Measurements from ENCODE around the gene SLC25A51.
A peak's percentile ranks its signal among the peaks of the same experiment; 100 is the strongest.
"Not testable (repeated sequence)": the region's sequence is repeated elsewhere in the genome, so short reads cannot be mapped to it uniquely, and the experiment has no call there.

The SLC25A51 gene

DNA sequence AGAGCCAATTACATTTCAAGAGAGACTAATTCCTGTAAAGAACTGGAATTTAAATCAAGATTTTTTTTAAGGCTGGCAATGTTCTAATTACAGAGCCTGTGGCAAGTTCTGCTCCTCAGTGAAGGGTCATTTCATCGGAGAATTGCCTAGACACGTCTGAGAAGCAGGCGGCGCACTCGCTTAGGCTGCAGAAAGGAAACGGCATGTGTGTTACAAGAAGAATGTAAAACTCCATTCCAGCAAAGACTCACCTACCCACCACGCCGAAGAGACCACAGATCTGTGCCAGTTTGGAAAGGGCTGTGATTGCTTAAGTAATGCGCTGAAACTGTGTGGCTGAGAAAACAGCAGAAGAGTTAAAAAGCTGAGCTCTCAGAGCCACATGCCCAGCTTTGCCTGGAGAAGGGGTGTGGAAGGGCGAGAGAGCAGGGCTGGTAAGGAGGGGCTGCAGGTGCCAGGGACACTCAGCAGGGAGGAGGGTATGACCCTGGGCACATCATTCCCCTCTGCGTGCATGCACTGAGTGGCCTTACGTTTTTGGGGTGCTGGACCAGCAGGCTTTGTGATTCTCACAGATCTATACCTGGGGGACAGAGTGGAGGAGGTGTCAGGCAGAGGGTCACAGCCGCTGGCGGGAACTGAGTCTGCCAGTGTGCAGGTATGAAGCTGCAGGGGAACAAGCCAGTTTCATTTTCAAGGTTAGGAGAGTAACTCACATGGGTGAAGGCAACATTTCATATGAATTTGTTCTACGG lies 17.8 kb upstream of the SLC25A51 start:
- DNase-seq = peak in 4 of 58 donors; percentile 14 to 34 (median 20)

- DNase-seq = no peak
These were observed 17.2 kb upstream of the SLC25A51 start for GRCh38 chr9:37921168-37921510.

DNA sequence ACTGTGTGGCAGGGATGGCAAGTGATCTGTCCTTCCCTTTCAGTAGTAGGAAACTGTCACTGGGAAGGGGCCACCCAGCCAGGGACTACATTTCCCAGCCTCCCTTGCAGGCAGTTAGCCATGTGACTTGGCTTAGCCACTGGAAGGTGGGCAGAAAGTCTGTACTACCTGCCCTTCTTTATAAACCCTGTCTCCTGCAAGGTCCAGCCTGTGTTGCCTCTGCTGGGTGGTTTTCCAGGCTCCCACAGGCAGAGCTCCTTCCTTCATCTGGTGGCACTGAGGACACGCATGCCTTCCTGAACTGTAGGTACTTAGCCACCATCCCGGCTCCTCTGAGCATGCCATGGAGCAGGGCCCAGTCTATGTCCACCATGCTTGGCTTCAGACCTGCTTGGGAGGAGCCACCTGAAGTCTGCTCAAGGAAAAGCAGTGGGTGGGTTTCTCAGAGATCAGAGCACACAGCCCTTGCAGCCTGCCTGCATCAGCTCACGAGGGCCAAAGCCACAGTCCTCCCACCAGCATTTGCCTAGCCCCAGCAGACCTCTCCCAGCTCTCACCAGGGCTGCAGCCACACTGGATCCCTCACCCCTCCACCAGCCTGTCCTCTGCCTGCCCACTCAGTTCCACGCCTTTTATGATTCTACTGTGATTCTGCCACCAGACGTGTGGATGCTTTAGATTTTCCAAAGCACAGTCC lies 16.7 kb upstream of the SLC25A51 start:
- no peak for DNase-seq

GRCh38 chr9:37919956-37920335 lies 16.0 kb upstream of the SLC25A51 start:
- no peak for DNase-seq

DNA sequence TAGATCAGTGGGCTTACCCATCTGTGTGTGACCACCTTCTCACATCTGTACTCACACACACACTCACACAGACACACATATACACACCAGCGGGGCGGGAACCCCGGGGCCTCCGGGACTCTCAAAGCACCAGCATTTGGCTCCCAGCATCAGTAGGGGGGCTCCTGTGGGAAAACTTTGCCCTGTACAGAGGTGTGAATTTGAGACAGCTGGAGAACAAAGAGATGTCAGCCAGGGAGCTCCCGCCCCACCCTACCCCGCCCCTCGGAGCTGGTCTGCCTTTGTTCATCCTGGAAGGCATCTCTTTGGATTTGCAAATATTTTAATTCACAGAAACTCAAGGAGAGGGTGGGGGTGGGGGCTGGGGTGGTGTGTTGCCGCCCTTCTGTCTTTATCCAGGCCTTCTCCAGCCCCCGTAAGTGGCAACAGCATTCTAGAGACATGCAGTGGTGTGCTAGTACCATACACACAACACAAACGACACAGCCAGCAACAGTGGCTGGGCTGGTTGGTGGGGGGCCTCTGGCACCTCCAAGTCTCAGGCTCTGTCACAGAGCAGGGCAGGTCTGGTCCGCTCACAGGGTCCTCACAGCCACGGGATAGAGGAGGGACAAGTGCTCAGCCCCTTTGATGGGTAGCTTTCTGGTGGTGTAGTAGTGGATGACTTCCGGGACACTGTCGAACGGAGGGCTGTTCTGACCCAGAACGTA lies 15.5 kb upstream of the SLC25A51 start:
- no peak for DNase-seq

DNA sequence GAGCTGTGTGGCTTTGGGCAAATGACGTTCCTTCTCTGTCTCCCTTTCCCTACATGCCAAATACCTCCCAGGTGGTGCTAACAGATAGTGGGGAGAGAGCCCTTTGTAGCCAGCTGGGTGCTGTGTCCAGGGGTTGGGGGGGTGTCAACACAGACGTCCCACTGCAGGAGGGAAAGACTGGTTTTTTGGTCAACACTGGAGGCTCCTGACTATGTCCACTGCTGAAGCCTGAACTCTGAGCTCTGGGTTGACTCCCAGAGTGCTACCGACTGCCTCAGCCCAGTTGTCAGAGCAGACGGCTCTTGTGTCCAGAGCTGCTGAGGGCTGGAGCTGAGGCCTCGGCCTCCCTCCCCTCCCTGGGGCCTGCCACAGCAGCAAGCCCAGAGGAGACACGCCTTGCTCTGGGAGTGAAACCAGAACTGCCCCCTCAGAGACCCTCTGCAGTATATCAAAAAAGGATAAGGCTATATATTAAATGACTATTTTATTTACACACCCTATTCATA lies 14.8 kb upstream of the SLC25A51 start:
- no peak for DNase-seq

DNA sequence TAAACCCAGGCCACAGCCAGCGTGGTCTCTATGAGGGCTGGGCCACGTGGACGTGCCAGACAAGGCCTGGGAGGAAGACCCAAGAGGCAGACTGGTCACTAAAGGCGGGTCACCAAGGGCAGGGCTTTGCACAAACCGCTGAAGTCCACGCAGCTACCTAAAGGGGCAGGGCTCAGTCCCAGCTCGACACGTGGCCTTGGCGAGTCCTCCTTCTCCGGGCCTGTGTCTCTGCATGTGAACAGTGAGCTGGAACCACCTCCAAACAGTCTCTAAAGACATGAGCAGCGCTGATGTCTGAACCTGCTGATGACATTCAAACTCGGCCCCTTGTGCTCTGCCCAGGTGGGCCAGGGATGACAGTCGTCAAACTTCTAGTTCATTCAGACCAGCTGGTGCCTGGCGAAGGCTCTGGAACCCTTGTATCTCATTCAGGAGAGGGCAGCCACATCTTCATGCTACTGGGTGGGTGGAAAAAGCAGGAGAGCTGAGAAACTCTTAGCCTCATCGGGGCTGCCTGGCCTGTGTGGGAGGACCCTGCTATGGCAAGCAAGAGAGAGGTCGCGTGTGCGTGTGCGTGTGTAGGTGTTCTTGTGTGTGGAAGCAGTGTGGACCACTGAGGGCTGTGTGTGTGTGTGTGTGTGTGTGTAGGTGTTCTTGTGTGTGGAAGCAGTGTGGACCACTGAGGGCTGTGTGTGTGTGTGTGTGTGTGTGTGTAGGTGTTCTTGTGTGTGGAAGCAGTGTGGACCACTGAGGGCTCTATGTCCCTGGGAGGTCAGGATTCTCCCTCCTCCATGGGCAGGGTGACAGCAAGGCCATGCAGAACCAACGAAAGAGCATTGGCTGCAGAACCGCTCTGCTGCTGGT lies 14.1 kb upstream of the SLC25A51 start:
- no peak for DNase-seq

DNA sequence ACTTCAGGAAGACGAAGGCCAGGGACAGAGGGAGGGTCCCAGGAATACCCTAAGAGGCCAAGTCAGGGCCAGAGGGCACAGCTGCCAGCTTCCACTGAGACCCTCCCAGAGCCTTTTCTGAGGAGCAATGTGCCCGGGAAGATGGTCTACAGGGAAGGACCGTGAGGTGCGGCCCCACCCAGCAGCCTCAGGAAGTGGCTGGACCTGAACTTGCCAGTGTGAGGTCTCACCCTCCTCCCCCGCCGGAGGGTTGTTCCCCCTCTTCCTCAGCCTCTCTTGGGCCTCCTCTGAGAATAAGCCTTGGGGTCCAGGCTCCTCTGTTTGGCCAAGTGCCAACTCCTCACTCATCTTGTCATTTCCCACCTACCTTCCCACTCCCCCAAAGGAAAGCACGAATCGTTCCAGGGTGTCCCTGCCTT lies 13.4 kb upstream of the SLC25A51 start:
- no peak for DNase-seq

GRCh38 chr9:37916471-37917312 lies 12.8 kb upstream of the SLC25A51 start:
- peak in 39 of 58 donors; percentile 17 to 79 (median 48) for DNase-seq

DNA sequence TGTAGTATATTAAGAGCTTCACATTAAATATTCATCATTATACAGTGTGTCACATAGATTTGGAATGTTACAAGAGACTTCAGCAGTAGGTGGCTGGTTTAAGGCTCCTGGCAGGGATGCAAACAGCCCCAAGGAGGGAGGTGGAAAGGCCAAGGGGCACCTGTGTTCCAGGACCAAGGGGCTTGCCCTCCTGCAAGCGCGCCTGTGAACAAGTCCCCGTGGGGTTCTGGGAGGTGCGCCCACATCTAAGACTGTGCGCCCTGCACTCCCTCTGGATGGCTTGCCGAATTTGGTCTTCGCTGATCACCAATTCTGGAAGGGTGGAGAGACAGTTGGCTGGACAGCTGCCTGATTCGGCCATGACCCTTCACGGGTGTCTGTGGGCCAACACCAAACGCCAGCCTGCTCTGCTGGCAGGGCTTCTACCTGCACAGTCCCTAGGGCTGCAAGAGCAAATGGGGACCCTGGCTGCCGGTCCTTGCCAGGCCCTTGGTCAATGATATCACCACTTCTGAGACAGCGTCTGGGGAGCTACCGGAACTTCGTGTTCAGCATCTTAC lies 12.1 kb upstream of the SLC25A51 start:
- DNase-seq = peak in 1 of 58 donors; percentile 54

GRCh38 chr9:37914701-37915358 lies 10.9 kb upstream of the SLC25A51 start:
- DNase-seq = no peak

DNA sequence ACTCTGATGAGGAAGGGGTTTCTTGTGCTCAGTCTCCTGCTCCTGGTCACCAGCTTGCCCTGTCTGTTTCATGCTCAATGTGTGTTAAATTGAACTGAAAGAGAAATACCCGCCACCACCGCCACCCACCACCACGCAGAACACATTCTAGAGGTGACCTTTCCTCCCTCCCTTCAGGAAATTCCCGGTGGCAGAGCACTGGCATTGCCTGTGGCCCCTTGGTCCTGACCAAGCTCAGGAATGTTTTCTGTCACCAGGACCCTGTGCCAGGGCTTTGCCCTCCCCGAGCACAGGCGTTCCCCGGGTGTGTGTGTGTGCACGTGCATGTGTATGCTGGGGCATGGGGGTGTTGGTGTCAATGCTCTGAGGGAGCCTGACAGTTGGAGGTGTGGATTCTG lies 10.2 kb upstream of the SLC25A51 start:
- no peak for DNase-seq

DNA sequence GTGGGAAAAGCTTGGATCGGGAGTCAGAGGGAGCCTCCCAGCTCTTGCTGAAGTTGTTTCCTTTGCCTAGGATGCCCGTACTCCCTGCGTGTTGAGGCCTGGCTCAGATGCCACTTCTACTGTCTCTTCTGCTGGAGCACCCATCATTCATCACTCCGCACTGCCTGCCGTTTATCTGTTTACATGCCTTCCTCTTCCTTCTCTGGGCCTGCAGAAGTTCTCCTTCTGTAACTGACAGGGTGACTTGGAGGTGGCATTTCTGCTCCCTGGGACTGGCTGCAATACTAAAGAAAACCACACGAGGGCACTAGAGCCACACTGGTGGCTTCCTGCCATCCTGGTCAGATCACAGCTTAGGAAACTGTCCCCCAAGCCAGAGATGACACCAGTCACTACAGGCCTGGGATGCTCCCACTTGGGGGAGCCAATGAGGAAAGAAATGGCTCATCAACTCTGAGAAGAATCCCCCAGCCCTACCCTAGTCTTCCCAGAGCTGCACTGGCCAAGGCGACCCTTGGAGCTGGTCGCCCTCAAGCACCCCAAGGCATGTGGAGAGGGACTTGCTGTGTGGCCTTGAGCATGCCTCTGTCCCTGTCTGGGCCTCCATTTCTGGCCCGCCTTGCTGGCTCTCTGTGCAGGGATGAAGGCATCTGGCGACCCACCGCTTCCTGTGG lies 9.7 kb upstream of the SLC25A51 start:
- DNase-seq = peak in 56 of 58 donors; percentile 45 to 93 (median 82)

DNA sequence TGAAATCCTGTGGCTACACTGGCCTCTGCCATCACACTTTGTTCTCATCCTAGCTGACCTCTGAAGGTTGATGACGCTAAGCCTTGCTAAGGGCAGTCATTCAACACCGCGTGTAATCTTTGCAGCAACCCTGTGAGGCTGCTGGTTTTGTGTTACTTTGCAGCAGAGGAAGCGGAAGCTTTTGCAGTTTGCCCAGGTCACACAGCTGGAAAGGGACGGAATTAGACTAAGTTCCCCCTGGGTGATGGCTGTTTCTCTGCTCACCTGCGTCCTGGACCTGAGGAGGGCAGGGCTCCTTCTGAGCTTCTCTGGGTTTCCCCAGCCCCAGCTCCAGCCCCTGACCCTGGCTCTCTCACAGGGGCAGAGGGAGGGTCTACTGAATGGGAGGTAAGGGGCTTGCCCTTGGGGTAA lies 7.3 kb upstream of the SLC25A51 start:
- no peak for DNase-seq

GRCh38 chr9:37910271-37910670 lies 6.3 kb upstream of the SLC25A51 start:
- DNase-seq = no peak

DNA sequence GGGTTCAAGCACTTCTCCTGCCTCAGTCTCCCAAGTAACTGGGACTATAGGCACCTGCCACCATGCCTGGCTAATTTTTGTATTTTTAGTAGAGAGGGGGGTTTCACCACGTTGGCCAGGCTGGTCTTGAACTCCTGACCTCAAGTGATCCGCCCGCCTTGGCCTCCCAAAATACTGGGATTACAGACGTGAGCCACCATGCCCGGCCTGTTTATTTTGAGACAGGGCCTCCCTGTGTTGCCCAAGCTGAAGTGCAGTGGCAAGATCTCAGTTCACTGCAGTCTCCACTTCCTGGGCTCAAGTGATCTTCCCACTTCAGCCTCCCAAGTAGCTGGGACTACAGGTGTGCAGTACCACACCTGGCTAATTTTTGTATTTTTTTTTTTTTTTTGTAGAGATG lies 5.9 kb upstream of the SLC25A51 start:
- not testable (repeated sequence) for DNase-seq

GRCh38 chr9:37909326-37909725 lies 5.4 kb upstream of the SLC25A51 start:
- DNase-seq = no peak

GRCh38 chr9:37908698-37909186 lies 4.8 kb upstream of the SLC25A51 start:
- DNase-seq = no peak

DNA sequence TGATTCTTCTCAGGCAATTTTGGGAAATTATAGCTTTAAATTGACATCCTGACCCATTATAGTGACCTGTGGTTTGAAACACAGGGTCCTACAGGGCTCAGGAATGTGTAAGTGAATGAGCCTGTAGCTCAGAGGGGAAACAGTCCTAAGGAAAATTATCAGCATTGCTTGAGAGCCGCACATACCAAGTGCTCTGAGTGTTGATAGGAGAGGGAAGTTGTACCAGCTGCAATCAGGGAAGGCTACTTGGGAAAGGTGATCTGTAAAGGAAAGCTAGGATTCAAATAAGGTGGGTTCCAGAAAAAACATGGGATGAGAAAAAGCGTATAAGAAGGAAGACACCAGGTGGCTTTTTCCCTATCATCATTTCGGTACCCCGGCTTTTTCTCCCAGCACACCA lies 4.4 kb upstream of the SLC25A51 start:
- DNase-seq = no peak
